Keratinocyte (primary cell): ENCODE results near the gene OXT.

Source experiments
- EZH2 ChIP-seq: IDR thresholded peaks from one replicate; pipeline ENCODE4 v1.6.1; 2012; ENCODE audit warnings: inconsistent platforms, mild to moderate bottlenecking, low read length, moderate library complexity
- TF ChIP-seq, protein P1 (sequence below), 3 experiments: IDR thresholded peaks in 1 of 3; conservative IDR thresholded peaks in 1 of 3; optimal IDR thresholded peaks in 1 of 3; 2 replicates in 2 of 3; 3 replicates in 1 of 3; pipeline versions ENCODE3 to v1.5.1; 2011; ENCODE audit warnings: low read length in 3 of 3, mild to moderate bottlenecking in 3 of 3, moderate library complexity in 2 of 3, control low read depth in 1 of 3, inconsistent platforms in 1 of 3; ENCODE audit not compliant: insufficient read depth in 2 of 3; ENCODE audit errors: extremely low read depth in 1 of 3

DNA sequence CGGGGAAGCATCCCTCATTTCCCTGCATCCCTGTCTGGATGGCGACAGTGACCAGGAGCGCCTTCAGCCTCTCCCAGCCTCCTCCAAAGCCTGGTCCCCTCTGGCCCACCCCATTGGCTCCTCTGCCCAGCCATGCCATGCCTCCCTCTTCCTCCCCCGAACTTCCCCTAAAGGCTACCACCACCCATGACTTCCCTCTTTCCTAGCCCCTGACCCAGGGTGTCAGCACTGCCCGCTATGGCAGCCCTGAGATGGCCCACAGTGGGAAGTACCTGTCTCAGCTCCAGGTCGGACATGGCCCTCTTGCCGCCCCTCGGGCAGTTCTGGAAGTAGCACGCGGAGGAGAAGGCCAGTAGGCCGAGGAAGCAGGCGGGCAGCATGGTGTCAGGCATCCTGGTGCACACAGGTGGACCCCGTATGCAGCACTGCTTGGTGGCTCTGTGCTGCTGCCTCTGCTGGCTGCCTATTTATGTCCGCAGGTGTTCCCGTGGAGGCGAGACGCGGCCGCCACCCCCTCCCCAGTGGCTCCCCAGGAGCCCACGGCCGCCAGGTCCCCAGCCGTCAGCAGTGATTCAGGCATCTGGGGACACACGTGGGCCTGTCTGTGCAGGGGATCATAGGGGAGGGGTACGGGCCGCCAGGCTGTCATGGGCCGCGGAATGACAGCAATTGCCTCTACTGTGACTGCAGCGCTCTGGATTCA, 13.0 kb downstream of the OXT start, which contains the start of gene AVP:
- TF ChIP-seq, protein P1, sequence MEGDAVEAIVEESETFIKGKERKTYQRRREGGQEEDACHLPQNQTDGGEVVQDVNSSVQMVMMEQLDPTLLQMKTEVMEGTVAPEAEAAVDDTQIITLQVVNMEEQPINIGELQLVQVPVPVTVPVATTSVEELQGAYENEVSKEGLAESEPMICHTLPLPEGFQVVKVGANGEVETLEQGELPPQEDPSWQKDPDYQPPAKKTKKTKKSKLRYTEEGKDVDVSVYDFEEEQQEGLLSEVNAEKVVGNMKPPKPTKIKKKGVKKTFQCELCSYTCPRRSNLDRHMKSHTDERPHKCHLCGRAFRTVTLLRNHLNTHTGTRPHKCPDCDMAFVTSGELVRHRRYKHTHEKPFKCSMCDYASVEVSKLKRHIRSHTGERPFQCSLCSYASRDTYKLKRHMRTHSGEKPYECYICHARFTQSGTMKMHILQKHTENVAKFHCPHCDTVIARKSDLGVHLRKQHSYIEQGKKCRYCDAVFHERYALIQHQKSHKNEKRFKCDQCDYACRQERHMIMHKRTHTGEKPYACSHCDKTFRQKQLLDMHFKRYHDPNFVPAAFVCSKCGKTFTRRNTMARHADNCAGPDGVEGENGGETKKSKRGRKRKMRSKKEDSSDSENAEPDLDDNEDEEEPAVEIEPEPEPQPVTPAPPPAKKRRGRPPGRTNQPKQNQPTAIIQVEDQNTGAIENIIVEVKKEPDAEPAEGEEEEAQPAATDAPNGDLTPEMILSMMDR (optimal IDR thresholded peaks at IDR 0.05 in 1 of 3, IDR thresholded peaks at IDR 0.05 in 1 of 3, conservative IDR thresholded peaks at IDR 0.05 in 1 of 3; ENCODE audit: extremely low read depth in 1 of 3, insufficient read depth in 2 of 3, low read length in 3 of 3): no peak
- TF ChIP-seq EZH2: no peak
